ENCODE results near the gene ZFAND3.

The ZFAND3 gene

GRCh38 chr6:37894585-37894984, 75.1 kb downstream of the ZFAND3 start:
- DNase-seq (ENCODE audit: low read depth in 2 of 2), result no peak

DNA sequence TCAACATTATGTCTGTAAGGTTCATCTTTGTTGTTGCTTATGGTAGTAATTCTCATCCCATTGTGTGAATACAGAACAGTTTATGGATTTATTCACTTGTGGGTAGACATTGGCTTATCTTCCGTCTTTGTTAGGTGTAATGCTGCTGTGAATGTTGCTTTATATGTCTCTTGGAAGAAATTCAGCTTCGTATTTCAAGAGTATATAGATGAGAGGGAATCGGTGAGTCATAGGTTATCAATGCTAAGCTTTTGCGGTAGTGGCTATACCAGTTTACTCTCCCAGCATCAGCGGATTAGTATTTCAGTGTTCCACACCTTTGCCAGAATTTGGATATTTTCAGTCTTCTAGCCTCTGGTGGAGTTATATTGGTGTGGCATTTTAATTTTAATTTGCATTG, 77.8 kb downstream of the ZFAND3 start:
- DNase-seq (ENCODE audit: low read depth in 2 of 2), result no peak

DNA sequence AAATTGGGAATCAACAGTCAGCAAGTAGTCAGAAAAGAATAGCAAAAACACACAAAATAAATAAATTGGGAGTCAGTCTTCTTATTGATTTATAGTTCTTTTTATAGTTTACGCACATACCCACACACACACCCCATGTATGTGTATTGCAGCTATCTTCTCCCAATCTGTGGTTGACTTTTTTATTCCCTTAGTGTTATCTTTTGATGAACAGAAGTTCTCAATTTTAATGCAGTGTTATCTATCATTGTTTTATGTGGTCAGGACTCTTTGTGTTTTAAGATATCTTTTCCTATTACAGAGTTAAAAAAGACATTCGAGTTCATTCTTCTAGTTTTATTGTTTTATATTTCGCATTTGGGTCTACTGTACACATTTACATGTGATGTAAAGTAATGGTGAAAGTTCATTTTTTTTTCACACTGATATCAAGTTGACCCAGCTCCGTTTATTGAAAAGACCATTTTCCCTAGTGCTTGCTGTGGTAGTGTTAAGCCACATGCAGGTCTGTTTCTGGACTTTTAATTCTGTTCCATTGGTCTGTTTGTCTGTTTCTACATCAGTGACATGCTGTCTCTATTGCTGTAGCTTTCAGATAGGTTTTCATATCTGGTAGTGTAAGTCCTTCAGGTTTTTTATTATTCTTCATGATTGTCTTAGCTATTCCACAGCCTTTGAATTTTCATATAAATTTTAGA, 78.4 kb downstream of the ZFAND3 start:
- no peak for DNase-seq (ENCODE audit: low read depth in 2 of 2)

GRCh38 chr6:37903351-37904340, 84.1 kb downstream of the ZFAND3 start:
- no peak for DNase-seq (ENCODE audit: low read depth in 2 of 2)

- no peak for DNase-seq (ENCODE audit: low read depth in 2 of 2)
Measured at GRCh38 chr6:37904590-37904989, 85.1 kb downstream of the ZFAND3 start.

DNA sequence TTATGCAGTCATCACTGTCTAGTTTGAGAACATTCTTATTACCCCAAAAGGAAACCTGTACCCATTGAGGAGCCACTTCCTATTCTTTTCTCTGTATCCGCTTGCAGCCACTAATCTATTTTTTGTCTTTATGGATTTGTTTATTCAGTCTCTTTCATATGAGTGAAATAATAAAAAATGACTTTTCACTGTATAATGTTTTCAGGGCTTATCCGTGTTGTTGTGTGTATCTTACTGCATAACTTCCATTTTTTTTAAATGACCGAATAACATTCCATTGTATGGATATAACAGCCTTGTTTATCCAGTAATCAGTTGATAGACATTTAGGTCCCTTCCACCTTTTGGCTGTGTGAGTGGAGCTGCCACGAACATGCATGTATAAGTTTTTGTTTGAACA, 86.6 kb downstream of the ZFAND3 start:
- no peak for DNase-seq (ENCODE audit: low read depth in 2 of 2)

GRCh38 chr6:37910998-37911397, 91.5 kb downstream of the ZFAND3 start:
- DNase-seq (ENCODE audit: low read depth in 2 of 2), result no peak

DNA sequence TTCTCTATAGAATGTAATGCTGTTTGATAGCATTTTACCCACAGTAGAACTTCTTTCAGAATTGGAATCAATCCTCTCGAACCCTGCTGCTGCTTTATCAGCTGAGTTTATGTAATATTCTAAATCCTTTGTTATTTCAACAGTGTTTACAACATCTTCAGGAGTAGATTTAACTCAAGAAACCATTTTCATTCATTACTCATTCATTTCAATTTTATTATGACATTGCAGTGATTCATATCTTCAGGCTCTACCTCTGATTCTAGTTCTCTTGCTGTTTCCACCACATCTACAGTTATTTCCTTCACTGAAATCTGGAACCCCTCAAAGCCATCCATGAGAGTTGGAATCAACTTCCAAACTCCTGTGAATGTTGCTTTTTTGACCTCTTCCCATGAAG, 93.7 kb downstream of the ZFAND3 start:
- no peak for DNase-seq (ENCODE audit: low read depth in 2 of 2)

- DNase-seq (ENCODE audit: low read depth in 2 of 2), result no peak
Measured at GRCh38 chr6:37915463-37915862, 95.9 kb downstream of the ZFAND3 start.

GRCh38 chr6:37916149-37916548, 96.6 kb downstream of the ZFAND3 start:
- DNase-seq (ENCODE audit: low read depth in 2 of 2), result no peak

DNA sequence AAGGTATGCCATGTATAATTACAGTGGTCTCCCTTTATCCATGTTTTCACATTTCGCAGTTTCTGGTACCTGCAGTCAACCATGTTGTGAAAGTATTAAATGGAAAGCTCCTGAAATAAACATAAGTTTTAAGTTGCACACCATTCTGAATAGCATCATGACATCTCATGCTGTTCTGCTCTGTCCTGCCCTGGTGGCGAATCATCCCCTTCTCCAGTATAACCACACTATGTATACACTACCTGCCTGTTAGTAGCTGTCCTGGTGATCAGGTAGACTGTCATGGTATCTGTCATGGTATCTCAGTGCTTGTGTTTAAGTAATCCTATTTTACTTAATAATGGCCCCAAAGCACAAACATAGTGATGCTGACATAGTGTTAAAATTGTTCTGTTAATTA, 97.1 kb downstream of the ZFAND3 start:
- DNase-seq (ENCODE audit: low read depth in 2 of 2), result no peak

DNA sequence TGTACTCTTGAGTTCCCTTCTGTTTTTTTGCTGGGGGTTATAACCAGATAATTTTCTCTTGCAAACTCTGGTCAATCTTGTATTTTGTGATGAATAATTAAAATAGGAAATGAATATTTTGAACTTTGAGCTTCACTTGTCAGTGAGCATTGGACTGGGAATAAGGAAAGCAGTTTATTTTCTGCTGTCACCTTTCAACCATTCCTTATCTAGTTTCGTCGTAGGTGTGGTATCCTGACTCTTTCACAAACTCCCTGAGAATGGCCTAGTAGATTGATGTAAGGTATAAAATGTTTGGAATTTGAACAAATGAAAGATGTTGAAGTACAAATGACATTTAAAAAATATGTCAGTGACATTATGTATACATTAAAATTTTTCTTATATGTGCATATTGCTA, 98.0 kb downstream of the ZFAND3 start:
- DNase-seq (ENCODE audit: low read depth in 2 of 2), result no peak

- DNase-seq (ENCODE audit: low read depth in 2 of 2), result no peak
Measured at GRCh38 chr6:37919417-37920157, 100.1 kb downstream of the ZFAND3 start.

DNA sequence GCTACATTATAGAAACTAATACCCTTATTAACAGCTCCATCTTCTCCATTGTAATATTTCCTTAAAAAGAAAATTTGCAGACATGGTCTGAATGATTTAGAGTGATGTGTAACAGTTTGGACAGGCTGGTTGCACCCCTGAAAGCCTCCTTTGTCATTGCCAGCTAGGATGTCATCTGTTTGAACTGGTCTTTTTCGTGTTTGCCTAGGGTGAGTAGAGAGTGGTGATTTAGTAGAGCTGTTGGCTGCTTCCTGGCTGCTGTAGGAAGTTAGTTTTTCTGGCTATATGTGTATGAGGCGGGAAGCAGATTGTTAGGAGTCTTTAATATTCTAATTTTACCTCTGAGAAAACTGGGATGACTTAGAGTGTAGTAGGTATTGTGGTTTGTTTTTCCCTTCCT, 101.1 kb downstream of the ZFAND3 start:
- DNase-seq (ENCODE audit: low read depth in 2 of 2), result no peak

DNA sequence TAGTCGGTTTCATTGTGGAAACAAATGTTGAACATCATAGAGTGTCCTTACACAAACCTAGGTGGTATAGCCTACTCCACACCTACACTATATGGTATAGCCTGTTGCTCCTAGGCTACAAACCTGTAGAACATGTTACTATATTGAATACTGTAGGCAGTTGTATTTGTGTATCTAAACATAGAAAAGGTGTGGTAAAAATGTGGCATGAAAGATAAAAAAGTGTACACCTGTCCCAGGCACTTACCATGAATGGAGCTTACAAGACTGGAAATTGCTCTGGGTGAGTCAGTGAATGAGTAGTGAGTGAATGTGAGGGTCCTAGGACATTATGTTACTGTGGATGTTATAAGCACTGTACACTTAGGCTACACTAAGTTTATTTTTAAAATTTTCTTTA, 103.0 kb downstream of the ZFAND3 start:
- no peak for DNase-seq (ENCODE audit: low read depth in 2 of 2)

- DNase-seq (ENCODE audit: low read depth in 2 of 2), result no peak
Measured at GRCh38 chr6:37923514-37923913, 104.0 kb downstream of the ZFAND3 start.

- no peak for DNase-seq (ENCODE audit: low read depth in 2 of 2)
Measured at GRCh38 chr6:37926661-37927060, 107.1 kb downstream of the ZFAND3 start.

GRCh38 chr6:37928217-37928616, 108.7 kb downstream of the ZFAND3 start:
- no peak for DNase-seq (ENCODE audit: low read depth in 2 of 2)

- DNase-seq (ENCODE audit: low read depth in 2 of 2), result no peak
Measured at GRCh38 chr6:37930288-37930971, 110.9 kb downstream of the ZFAND3 start.

DNA sequence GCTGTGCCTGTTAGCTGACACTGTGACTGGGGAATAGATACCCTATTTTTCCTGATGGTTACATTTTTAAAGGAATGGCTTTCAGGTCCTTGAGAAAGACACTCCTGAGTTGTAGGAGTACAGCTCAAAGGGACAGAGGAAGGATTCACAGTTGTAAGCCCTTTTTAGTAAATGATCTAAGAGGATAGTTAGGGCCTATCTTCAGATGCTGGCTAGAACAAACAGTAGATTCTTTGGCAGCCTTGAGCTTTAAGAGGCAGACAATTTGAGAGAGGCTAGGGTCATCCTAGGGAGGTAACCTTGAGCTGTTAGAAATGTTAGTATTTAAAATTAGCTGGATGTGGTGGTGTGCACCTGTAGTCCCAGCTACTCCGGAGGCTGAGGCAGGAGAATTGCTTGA, 111.5 kb downstream of the ZFAND3 start:
- DNase-seq (ENCODE audit: low read depth in 2 of 2), result no peak

DNA sequence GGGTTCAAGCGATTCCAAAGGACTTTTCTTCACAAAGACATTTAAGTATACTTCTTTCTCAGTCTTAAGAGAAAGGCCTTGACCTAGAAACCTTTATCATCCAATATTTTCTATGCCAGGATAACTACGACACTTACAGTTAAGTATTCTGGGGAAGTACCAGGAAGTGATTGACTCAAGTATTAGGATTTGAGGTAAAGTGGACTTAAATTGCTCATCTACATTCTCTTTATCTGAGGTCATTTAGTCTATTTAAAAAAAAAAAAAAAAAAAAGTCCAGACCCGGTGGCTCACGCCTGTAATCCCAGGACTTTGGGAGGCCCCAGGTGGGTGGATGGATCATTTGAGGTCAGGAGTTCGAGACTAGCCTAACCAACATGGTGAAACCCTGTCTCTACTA, 114.7 kb downstream of the ZFAND3 start:
- DNase-seq (ENCODE audit: low read depth in 2 of 2), result no peak

DNA sequence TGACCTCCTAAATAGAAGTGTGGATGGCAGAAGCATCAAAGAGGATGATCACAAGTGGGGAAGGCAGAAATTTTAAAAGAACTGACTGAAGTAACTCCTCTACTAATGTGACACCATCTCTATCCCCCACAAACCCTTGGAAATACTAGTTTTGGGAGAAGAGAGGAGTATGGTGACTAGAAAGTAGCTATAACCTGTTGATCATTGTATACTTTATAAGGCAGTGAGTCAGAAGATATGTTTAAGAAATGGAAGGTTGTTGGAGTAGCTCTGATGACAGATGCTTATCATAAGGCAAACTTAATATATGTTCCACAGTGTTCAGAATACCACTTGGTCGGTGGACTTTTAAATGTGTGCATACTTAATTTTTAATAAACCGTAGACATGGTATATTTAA, 116.6 kb downstream of the ZFAND3 start:
- no peak for DNase-seq (ENCODE audit: low read depth in 2 of 2)
